ENCODE data around the gene CCL15.

- TF ChIP-seq CTCF (tag by site-specific recombination; IDR thresholded peaks at IDR 0.05) = no peak
- no peak for TF ChIP-seq ZEB2 (tag by site-specific recombination; IDR thresholded peaks at IDR 0.05)
- no peak for TF ChIP-seq ZNF19 (tag by site-specific recombination; IDR thresholded peaks at IDR 0.05; ENCODE audit: low read depth)
- TF ChIP-seq ZNF549 (tag by site-specific recombination; IDR thresholded peaks at IDR 0.05) = no peak
- TF ChIP-seq ZBTB26 (tag by site-specific recombination; optimal IDR thresholded peaks at IDR 0.05) = no peak
- no peak for TF ChIP-seq ZNF777 (tag by site-specific recombination; IDR thresholded peaks at IDR 0.05; ENCODE audit: borderline replicate concordance)
Observed at GRCh38 chr17:36019423-36019822, 18.1 kb upstream of the CCL15 start.
